Upper lobe of left lung (tissue), 6 donors: ENCODE results near the gene OR5H14. TPM values are rescaled to one million over a fixed set of nuclear protein-coding genes. Genes with fewer than 3 reads are reported as not detected.

Source experiments
- ATAC-seq, 2 donors: fragments of 200-7000 bp; cut with Tn5 transposase; one replicate each; pipeline ENCODE4 v1.9.1; 2022; ENCODE audit warnings: mild to moderate bottlenecking in 2 of 2, moderate library complexity in 2 of 2; ENCODE audit not compliant: low FRiP score in 2 of 2
- DNase-seq, 2 donors: peaks; one replicate each; pipeline ENCODE4 v3.0.0-alpha.2; 2019 to 2020
- H3K27ac ChIP-seq, 4 donors: fragments of 200-600 bp; sonication (generic); one replicate each; pipeline ENCODE4 v1.5.1; 2016 to 2019
- H3K27me3 ChIP-seq, 4 donors: fragments of 200-600 bp; sonication (generic); one replicate each; pipeline ENCODE4 v1.5.1; 2017 to 2019
- H3K36me3 ChIP-seq, 4 donors: fragments of 200-600 bp; sonication (generic); one replicate each; pipeline ENCODE4 v1.5.1; 2016 to 2019
- H3K4me1 ChIP-seq, 4 donors: fragments of 200-600 bp; sonication (generic); one replicate each; pipeline ENCODE4 v1.5.1; 2018 to 2019
- H3K4me3 ChIP-seq, 4 donors: fragments of 200-600 bp; sonication (generic); one replicate each; pipeline ENCODE4 v1.5.1; 2017 to 2019; ENCODE audit warnings: mild to moderate bottlenecking in 2 of 4, moderate library complexity in 1 of 4
- H3K9me3 ChIP-seq, 4 donors: fragments of 200-600 bp; sonication (generic); one replicate each; pipeline ENCODE4 v1.5.1; 2018 to 2019
- EP300 ChIP-seq, 4 donors: sonication (generic); formaldehyde crosslinking; IDR thresholded peaks; one replicate each; pipeline ENCODE4 v1.5.1; 2017; ENCODE audit warnings: antibody characterized with exemption in 4 of 4, control low read depth in 2 of 4
- POLR2A ChIP-seq, 4 donors: fragments of 450-650 bp; IDR thresholded peaks; one replicate each; pipeline ENCODE4 v1.5.1; 2016 to 2017; ENCODE audit warnings: antibody characterized with exemption in 4 of 4, mild to moderate bottlenecking in 2 of 4
- POLR2AphosphoS5 ChIP-seq, 2 donors: sonication (generic); formaldehyde crosslinking; IDR thresholded peaks; one replicate each; pipeline ENCODE4 v1.5.1; 2017; ENCODE audit warnings: antibody characterized with exemption in 2 of 2
- WGBS, 2 donors: methylation state at CpG; one replicate each; pipeline ENCODE4 v1.1.5; 2017 to 2018; 5-methylcytosine and 5-hydroxymethylcytosine counted together
- total RNA-seq, 6 donors: library from RNA; depleted of rRNA in 4 of 6; stranded (reverse); fragments of >200 nt in 4 of 6; gene quantifications; one replicate each; pipeline versions ENCODE4 v1.1.0 to v1.2.1, GENCODE V29; 2016 to 2021
- TF ChIP-seq, protein P1 (sequence below), 6 experiments: fragments of 450-650 bp in 4 of 6; fragments of 200-600 bp in 2 of 6; sonication (generic) in 2 of 6; IDR thresholded peaks; one replicate each; pipeline ENCODE4 v1.5.1; 2016 to 2019; ENCODE audit warnings: antibody characterized with exemption in 6 of 6
- donor health status: DM: no; HTN: no; CAD: no; lungs with moderate emphysema.
- donor health status: DM: no; HTN: yes; CAD: no; lungs with severe emphysema.

OR5H14 gene
- total RNA-seq: not detected

DNA sequence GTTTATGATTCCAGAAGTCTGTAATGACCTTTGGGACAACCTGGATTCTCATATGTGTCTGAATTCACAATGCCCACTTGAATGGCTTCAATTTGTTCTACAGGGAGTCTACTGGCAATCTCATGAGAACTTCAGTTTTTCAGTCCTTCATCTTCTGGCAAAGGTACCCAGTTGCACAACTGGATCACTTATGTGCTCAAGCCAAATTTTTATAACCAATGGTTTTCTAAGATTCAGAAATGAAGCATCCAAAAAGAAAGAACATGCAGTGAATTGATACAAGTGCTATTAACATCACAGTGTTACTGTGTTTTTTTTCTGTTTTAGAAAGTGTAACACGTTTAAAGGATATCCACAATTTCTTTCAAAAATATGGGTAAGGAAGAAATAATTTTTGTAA is at the start of gene OR5H14:
Gene OR5H14, plus strand, starts transcription at position 301 of the 400 bp plus-strand sequence. CDS start 1,907 bp downstream, outside the sequence.
- DNase-seq (no peak), ATAC-seq (no peak)
- TF ChIP-seq EP300 (IDR thresholded peaks at IDR 0.05): no peak
- TF ChIP-seq, protein P1, sequence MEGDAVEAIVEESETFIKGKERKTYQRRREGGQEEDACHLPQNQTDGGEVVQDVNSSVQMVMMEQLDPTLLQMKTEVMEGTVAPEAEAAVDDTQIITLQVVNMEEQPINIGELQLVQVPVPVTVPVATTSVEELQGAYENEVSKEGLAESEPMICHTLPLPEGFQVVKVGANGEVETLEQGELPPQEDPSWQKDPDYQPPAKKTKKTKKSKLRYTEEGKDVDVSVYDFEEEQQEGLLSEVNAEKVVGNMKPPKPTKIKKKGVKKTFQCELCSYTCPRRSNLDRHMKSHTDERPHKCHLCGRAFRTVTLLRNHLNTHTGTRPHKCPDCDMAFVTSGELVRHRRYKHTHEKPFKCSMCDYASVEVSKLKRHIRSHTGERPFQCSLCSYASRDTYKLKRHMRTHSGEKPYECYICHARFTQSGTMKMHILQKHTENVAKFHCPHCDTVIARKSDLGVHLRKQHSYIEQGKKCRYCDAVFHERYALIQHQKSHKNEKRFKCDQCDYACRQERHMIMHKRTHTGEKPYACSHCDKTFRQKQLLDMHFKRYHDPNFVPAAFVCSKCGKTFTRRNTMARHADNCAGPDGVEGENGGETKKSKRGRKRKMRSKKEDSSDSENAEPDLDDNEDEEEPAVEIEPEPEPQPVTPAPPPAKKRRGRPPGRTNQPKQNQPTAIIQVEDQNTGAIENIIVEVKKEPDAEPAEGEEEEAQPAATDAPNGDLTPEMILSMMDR (IDR thresholded peaks at IDR 0.05): no peak
- no peak for TF ChIP-seq POLR2AphosphoS5 (IDR thresholded peaks at IDR 0.05)
- no peak for TF ChIP-seq POLR2A (IDR thresholded peaks at IDR 0.05)
- H3K4me1 ChIP-seq: no peaks in the 10 kb centered on the region
- no peak within 1 kb of the TSS for H3K4me3 ChIP-seq
- no peak within 1 kb of the TSS for H3K27ac ChIP-seq
- 71 to 76% methylated on average over 1 of the region's 1 CpG for WGBS, 2 donors
- H3K36me3 ChIP-seq: no peaks in the 10 kb centered on the region
- no peaks in the 10 kb centered on the region for H3K27me3 ChIP-seq
- H3K9me3 ChIP-seq: no peaks in the 10 kb centered on the region

DNA sequence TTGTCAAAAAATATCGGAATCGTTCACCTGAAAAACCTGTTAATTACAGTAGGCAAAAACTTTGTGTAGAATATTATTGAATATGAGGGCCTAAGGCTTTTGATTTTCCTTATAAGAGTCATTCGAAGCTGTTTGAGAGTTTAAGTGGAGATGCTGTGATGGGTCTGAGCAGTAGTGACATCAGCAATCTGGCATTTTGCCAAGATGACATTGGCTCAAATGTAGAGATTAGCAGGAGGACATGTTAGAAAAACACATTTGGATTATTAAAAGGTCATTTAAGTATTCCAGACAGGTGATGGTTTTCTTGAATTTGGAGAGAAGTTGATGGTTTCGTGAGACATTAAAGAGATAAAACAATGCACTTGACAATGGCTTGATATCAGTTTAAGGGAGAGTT is 47.4 kb upstream of the OR5H14 start:
- DNase-seq (no peak), ATAC-seq (no peak)
- Histone ChIP-seq H3K4me1 (no peaks in the 10 kb centered on the region), H3K36me3 (no peaks in the 10 kb centered on the region), H3K27me3 (no peaks in the 10 kb centered on the region), H3K4me3 (no peak overlapping the region), H3K27ac (no peak overlapping the region), H3K9me3 (no peaks in the 10 kb centered on the region)
- 67 to 83% methylated on average over 4 of the region's 4 CpGs for WGBS, 2 donors
- TF ChIP-seq POLR2AphosphoS5 (IDR thresholded peaks at IDR 0.05): no peak
- no peak for TF ChIP-seq POLR2A (IDR thresholded peaks at IDR 0.05)
- no peak for TF ChIP-seq EP300 (IDR thresholded peaks at IDR 0.05)

DNA sequence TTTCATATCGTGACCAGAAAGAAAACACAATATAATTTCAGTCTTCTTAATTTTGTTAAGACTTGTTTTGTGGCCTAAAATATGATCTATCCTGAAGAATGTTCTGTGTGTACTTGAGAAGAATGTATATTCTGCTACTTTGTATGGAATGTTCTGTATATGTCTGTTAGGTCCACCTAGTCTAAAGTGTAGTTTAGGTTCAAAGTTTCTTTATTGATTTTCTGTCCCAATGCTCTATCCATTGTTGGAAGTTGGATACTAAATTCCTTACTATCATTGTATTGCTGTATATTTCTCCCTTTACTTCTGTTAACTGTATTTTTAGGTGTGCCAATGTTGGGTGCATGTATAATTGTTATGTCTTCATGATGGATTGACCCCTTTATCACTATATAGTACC is 39.1 kb upstream of the OR5H14 start:
- TF ChIP-seq, protein P1 (IDR thresholded peaks at IDR 0.05): no peak
- no peak for TF ChIP-seq EP300 (IDR thresholded peaks at IDR 0.05)
- Histone ChIP-seq H3K9me3 (peaks cover 0 to 18% (median 11%) of the 10 kb centered on the region in 4 donors), H3K36me3 (no peaks in the 10 kb centered on the region), H3K27me3 (no peaks in the 10 kb centered on the region), H3K27ac (no peak overlapping the region), H3K4me1 (no peaks in the 10 kb centered on the region), H3K4me3 (no peak overlapping the region)
- ATAC-seq (no peak), DNase-seq (no peak)
- 0 to 41% methylated on average over 1 of the region's 1 CpG for WGBS, 2 donors

DNA sequence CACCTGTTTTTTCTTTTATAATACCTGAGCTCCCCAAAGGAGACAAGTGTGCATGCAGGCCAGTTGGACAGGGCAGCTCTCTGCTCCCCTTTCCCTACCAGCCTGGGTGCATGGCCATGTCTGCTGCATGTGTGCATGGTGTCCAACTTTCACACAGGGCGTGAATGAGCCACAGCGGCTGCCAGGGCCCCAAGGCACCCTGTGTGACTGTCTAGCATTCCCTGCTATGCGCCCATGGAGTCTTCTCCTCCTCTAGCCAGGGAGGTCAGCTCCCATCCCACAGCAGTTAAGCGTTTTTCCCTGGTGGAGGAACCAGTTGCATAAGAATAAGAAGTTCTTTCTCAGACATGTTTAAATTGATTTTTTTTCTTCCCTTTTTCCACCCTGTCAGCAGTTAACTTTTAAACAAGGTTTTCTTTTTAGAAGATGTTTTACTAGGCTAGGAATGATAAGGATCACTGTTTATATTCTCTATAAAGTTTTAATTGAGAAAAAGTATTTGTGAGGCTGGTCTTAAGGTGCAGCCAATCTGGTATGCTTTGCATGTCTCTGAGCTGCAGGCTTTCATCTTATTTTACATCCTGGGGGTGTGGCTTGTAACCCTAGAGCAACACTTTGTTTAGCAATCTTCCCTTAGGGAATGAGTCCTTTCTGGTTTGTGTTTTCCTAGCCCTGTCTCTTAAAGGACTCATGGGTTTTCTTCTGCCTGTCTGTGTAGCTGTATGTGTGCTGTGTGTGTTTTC is 37.3 kb upstream of the OR5H14 start:
- Histone ChIP-seq H3K36me3 (no peaks in the 10 kb centered on the region), H3K27ac (no peak overlapping the region), H3K27me3 (no peaks in the 10 kb centered on the region), H3K4me3 (no peak overlapping the region), H3K4me1 (no peaks in the 10 kb centered on the region), H3K9me3 (peaks cover 0 to 18% (median 11%) of the 10 kb centered on the region in 4 donors)
- 88% methylated on average over 4 of the region's 4 CpGs for WGBS, 2 donors
- no peak for TF ChIP-seq POLR2A (IDR thresholded peaks at IDR 0.05)
- TF ChIP-seq, protein P1 (IDR thresholded peaks at IDR 0.05): no peak
- TF ChIP-seq POLR2AphosphoS5 (IDR thresholded peaks at IDR 0.05): no peak
- no peak for TF ChIP-seq EP300 (IDR thresholded peaks at IDR 0.05)
- DNase-seq (peak in 1 of 2 donors; percentile 25), ATAC-seq (no peak)

DNA sequence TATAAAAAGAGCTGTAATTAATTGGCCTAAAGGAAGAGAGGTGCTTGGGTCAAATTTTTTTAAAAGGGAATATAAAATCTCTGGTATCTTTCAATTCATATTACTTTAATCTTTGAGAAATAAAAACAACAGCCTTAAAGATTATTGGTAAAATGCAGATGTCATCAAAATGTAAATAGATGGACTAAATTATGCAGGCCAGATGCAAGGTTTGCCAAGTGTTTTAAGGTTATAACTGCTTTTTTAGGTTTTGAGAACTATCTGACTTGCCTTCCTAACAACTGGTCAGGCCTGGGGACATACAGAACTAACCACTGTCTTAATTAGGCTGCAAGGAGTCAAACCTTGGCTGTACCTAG is 36.8 kb upstream of the OR5H14 start:
- Histone ChIP-seq H3K36me3 (no peaks in the 10 kb centered on the region), H3K27ac (no peak overlapping the region), H3K9me3 (peaks cover 0 to 18% (median 11%) of the 10 kb centered on the region in 4 donors), H3K4me1 (no peaks in the 10 kb centered on the region), H3K27me3 (no peaks in the 10 kb centered on the region), H3K4me3 (no peak overlapping the region)
- TF ChIP-seq POLR2AphosphoS5 (IDR thresholded peaks at IDR 0.05) (no peak), POLR2A (IDR thresholded peaks at IDR 0.05) (no peak), EP300 (IDR thresholded peaks at IDR 0.05) (no peak)
- TF ChIP-seq, protein P1 (IDR thresholded peaks at IDR 0.05): no peak
- DNase-seq (no peak), ATAC-seq (no peak)
